HG02571 (cell line): ENCODE results near the gene KIAA0825.
A peak's percentile ranks its signal among the peaks of the same experiment; 100 is the strongest.

Experiments
- ATAC-seq: cut with Tn5 transposase; IDR thresholded peaks from one replicate; pipeline ENCODE4 v1.9.1; 2021; ENCODE audit warnings: mild to moderate bottlenecking, moderate library complexity; ENCODE audit not compliant: unreplicated experiment

Gene KIAA0825

GRCh38 chr5:94618493-94619328 is at the start of gene KIAA0825, which contains the start of gene SLF1:
Gene KIAA0825, minus strand, starts transcription at chr5:94618604. Its CDS starts 81,478 bp downstream, at chr5:94537126.
Gene SLF1, plus strand, starts transcription at chr5:94618669. Its CDS starts 10,142 bp downstream, at chr5:94628811.
- peak; percentile 97 for ATAC-seq

GRCh38 chr5:94667937-94668336 is 49.5 kb upstream of the KIAA0825 start:
- ATAC-seq, result no peak

- no peak for ATAC-seq
Measured at GRCh38 chr5:94661086-94661485, 42.7 kb upstream of the KIAA0825 start.

- no peak for ATAC-seq
Measured at GRCh38 chr5:94660506-94660905, 42.1 kb upstream of the KIAA0825 start.

- ATAC-seq, result no peak
Measured at GRCh38 chr5:94658272-94658671, 39.9 kb upstream of the KIAA0825 start.

GRCh38 chr5:94649874-94650273 is 31.5 kb upstream of the KIAA0825 start:
- no peak for ATAC-seq

GRCh38 chr5:94646758-94647157 is 28.4 kb upstream of the KIAA0825 start:
- no peak for ATAC-seq

GRCh38 chr5:94645053-94645452 is 26.6 kb upstream of the KIAA0825 start:
- no peak for ATAC-seq

GRCh38 chr5:94640176-94640575 is 21.8 kb upstream of the KIAA0825 start:
- ATAC-seq, result no peak

GRCh38 chr5:94632024-94632423 is 13.6 kb upstream of the KIAA0825 start:
- ATAC-seq, result peak; percentile 92

GRCh38 chr5:94627191-94627590 is 8.8 kb upstream of the KIAA0825 start:
- no peak for ATAC-seq

- no peak for ATAC-seq
Measured at GRCh38 chr5:94623877-94624276, 5.5 kb upstream of the KIAA0825 start.

- no peak for ATAC-seq
Measured at GRCh38 chr5:94623011-94623410, 4.6 kb upstream of the KIAA0825 start.

- ATAC-seq, result no peak
Measured at GRCh38 chr5:94621763-94622162, 3.4 kb upstream of the KIAA0825 start.

GRCh38 chr5:94620256-94620655 is 1.9 kb upstream of the KIAA0825 start:
- ATAC-seq, result no peak

GRCh38 chr5:94618029-94618492 is 343 bp downstream of the KIAA0825 start:
- ATAC-seq, result peak; percentile 25

GRCh38 chr5:94615862-94616261 is 2.5 kb downstream of the KIAA0825 start:
- ATAC-seq, result no peak

- ATAC-seq, result no peak
Measured at GRCh38 chr5:94614156-94614805, 4.1 kb downstream of the KIAA0825 start.

GRCh38 chr5:94613583-94613982 is 4.8 kb downstream of the KIAA0825 start:
- no peak for ATAC-seq

GRCh38 chr5:94595281-94595840 is 23.0 kb downstream of the KIAA0825 start:
- no peak for ATAC-seq

- peak; percentile 74 for ATAC-seq
Measured at GRCh38 chr5:94577466-94578245, 40.7 kb downstream of the KIAA0825 start.
